Measurements from ENCODE around the gene LRRC8D.

DNA sequence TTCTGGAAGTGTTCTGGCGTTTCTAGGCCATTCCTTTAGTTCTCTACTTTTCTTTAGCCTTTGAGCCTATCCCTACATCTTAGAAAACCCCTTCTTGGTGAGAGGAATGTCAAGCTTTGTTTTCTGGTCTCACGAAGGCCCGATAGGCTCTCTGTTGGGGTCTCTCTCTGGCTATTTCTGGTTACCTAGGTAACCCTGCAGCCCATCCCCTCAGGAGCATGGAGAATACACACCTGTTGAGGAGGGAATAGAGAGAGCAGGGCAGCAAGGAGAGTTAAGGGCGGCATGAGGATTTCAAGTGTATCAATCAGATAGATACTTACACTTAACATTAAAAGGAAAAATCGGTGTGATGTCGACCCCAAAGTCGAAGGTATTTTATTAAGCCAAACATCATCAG, 45.7 kb downstream of the LRRC8D start:
- TF ChIP-seq, protein P1, sequence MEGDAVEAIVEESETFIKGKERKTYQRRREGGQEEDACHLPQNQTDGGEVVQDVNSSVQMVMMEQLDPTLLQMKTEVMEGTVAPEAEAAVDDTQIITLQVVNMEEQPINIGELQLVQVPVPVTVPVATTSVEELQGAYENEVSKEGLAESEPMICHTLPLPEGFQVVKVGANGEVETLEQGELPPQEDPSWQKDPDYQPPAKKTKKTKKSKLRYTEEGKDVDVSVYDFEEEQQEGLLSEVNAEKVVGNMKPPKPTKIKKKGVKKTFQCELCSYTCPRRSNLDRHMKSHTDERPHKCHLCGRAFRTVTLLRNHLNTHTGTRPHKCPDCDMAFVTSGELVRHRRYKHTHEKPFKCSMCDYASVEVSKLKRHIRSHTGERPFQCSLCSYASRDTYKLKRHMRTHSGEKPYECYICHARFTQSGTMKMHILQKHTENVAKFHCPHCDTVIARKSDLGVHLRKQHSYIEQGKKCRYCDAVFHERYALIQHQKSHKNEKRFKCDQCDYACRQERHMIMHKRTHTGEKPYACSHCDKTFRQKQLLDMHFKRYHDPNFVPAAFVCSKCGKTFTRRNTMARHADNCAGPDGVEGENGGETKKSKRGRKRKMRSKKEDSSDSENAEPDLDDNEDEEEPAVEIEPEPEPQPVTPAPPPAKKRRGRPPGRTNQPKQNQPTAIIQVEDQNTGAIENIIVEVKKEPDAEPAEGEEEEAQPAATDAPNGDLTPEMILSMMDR (conservative IDR thresholded peaks at IDR 0.05; ENCODE audit: low read depth, low read length), result no peak
- TF ChIP-seq POLR2A (IDR thresholded peaks at IDR 0.05; ENCODE audit: low read depth, low read length), result no peak
- TF ChIP-seq RAD21 (IDR thresholded peaks at IDR 0.05; ENCODE audit: low read length), result no peak
- no peak for TF ChIP-seq MXI1 (IDR thresholded peaks at IDR 0.05; ENCODE audit: borderline replicate concordance, low read depth, low read length)
- no peak for TF ChIP-seq MAFK (IDR thresholded peaks at IDR 0.05; ENCODE audit: low read depth, low read length)
- TF ChIP-seq, protein P2, sequence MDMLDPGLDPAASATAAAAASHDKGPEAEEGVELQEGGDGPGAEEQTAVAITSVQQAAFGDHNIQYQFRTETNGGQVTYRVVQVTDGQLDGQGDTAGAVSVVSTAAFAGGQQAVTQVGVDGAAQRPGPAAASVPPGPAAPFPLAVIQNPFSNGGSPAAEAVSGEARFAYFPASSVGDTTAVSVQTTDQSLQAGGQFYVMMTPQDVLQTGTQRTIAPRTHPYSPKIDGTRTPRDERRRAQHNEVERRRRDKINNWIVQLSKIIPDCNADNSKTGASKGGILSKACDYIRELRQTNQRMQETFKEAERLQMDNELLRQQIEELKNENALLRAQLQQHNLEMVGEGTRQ (IDR thresholded peaks at IDR 0.05; ENCODE audit: low read depth, low read length), result no peak
- TF ChIP-seq RFX5 (IDR thresholded peaks at IDR 0.05; ENCODE audit: low read depth, low read length), result no peak
- TF ChIP-seq SMC3 (IDR thresholded peaks at IDR 0.05; ENCODE audit: low read depth, low read length), result no peak
- TF ChIP-seq, protein P3, sequence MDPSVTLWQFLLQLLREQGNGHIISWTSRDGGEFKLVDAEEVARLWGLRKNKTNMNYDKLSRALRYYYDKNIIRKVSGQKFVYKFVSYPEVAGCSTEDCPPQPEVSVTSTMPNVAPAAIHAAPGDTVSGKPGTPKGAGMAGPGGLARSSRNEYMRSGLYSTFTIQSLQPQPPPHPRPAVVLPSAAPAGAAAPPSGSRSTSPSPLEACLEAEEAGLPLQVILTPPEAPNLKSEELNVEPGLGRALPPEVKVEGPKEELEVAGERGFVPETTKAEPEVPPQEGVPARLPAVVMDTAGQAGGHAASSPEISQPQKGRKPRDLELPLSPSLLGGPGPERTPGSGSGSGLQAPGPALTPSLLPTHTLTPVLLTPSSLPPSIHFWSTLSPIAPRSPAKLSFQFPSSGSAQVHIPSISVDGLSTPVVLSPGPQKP (IDR thresholded peaks at IDR 0.05; ENCODE audit: borderline replicate concordance, low read depth, low read length), result no peak
- no peak for TF ChIP-seq CEBPB (IDR thresholded peaks at IDR 0.05; ENCODE audit: low read depth, low read length)
- no peak for TF ChIP-seq RCOR1 (IDR thresholded peaks at IDR 0.05; ENCODE audit: insufficient replicate concordance, low read length)
- TF ChIP-seq CHD1 (IDR thresholded peaks at IDR 0.05; ENCODE audit: low read depth, low read length), result no peak
- TF ChIP-seq BHLHE40 (IDR thresholded peaks at IDR 0.05; ENCODE audit: low read depth, low read length), result no peak
